Fibroblast of skin of back (primary cell): ENCODE results near the gene ESPN.
"Not testable (repeated sequence)": the region's sequence is repeated elsewhere in the genome, so short reads cannot be mapped to it uniquely, and the experiment has no call there.

Experiments
- DNase-seq: peaks from one replicate; pipeline ENCODE4 v3.0.0-alpha.2; 2013

The ESPN gene

DNA sequence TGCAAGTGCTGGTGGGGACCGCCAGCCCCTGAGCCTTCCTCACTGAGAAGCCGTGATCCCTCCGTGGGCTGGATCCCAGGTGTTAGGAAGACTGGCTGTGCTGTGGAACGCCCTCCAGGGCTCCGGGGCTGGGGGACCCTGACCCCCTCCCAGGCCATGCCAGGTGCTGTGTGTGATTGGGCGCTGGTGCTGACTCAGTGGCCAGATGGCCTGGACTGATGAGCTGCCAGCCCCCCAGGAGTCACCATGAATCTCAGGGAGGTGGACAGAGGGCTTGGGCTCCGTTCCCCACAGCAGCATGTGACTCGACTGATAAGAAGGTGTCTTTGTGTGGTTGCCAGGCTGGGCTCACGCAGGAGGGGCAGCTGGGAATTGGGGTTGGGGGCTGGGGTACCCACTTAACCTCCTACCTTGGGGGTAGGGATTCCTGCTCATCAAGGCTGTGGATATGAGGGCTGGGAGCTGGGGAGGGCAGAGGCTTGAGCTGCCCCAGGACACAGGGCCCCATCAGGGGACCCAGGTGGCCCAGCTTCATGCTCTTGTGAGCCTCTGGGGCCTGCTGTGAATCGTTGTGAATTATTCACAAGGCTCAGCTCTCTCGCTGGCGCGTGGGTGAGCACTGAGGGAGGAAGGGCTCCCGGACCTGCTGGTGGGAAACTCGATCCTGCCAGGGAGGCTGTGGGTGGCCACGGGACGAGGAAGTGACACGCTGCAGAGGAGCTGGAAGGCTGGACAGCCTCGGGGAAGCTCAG, 5.3 kb downstream of the ESPN start:
- not testable (repeated sequence) for DNase-seq

DNA sequence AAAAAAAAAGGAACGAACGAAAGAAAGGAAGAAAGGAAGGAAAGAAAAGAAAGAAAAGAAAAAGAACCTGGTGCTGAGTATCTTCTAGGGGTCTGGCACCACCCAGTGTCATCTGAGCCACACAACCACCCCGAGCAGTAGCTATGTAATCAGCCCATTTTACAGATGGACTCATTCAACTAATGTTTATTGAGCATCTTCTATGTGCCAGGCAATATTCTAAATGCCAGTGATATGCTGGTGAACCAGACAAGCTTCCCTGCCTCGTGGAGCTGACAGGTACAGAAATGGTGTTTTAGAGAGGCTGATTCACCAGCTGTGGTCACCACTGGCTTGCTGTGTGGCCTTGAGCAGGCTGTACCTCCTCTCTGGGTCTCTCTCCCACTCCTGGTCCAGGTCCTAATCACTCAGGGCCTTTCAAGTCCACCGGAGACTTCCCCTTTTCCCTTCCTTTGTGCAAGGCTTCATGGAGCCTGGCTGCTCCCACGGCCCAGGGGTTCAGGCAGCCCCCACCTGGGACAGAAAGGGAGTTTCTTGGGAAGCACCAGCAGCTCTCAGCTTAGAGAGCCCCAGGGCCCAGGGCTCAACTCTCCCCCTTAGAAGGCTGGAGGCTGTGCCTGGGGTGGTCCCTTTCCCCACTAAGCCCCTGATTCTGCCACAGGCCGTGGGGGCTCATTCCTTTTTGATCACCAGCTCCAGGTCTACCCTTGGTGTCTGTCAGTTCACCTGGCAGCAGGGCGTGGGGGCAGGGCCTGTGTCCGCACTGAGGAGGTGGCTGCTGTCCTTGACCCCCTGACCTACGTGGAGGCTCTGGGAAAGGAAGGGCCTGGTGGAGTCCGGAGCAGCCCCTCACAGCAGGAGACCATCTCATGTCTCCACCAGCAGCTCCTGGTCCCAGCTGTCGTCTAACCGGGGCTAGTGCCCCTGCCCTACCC, 7.3 kb downstream of the ESPN start:
- not testable (repeated sequence) for DNase-seq

DNA sequence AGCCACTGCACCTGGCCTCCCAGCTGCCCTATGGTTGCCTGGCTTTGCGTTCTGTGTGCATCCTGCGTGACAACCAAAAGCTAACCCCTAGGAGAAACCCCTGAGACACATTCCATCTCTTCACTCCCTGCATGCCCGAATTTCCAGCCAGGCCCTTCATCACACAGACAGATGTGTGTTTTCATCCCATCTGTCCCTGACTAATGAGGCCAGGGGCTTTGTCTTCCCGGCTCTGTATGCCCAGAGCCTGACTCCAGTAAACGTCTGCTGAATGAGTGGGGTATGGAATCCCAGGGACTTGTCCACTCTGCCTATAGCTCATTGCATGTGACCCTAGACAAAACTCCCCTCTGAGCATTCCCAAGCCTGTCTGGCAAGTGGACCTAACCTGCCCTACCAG, 9.6 kb downstream of the ESPN start:
- DNase-seq, result no peak

DNA sequence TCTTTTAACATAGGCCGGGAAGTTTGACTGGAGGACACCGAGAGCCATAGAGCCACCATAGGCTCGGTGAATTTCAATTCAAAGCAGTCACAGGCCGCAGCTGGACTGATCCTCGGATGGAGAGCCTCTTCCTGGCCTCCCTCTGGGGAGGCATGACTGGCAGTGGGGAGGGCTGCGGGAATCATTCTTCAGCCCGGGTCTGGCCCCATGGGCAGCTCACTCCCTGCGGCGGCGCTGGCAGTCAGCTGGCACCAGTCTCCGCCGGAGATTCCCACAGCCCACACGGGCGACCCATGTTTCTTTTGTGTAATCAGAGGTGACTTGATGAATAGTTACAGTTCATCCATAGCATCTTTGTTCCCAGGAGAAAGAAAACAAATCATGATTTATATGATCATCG, 10.6 kb downstream of the ESPN start:
- no peak for DNase-seq

DNA sequence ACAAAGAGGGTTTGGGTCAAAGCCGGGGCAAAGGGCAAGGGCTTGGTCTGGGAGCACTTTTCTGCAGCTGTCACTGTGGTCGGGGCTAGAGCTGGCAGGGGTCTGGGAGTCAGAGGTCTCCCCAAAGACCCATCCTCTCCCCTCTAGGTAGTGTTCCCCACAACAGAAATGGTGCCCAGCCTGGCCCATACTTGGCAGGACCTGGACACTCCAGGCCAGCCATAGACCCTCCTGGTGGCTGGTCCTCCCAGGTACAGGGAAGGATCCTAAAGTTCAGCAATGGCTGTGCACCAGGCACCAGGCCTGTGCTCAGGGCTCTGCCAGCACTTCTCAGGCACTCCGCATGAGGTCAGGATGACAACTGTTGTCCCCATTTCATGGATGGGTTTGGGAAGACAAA, 11.0 kb downstream of the ESPN start:
- no peak for DNase-seq

DNA sequence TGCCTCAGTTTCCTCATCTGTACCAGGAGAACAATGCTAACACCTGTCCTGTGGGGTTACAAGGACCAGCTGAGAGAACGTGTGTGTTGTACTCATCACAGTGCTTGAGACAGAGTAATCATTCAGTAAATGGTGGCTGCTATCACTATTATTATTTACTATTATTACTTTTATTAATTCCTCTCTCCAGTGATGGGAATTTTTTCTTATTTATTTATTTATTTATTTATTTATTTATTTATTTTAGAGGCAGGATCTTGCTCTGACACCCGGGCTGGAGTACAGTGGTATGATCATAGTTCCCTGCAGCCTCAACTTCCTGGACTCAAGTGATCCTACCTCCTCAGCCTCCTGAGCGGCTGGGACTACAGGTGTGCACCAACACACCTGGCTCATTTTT, 11.7 kb downstream of the ESPN start:
- DNase-seq, result not testable (repeated sequence)

DNA sequence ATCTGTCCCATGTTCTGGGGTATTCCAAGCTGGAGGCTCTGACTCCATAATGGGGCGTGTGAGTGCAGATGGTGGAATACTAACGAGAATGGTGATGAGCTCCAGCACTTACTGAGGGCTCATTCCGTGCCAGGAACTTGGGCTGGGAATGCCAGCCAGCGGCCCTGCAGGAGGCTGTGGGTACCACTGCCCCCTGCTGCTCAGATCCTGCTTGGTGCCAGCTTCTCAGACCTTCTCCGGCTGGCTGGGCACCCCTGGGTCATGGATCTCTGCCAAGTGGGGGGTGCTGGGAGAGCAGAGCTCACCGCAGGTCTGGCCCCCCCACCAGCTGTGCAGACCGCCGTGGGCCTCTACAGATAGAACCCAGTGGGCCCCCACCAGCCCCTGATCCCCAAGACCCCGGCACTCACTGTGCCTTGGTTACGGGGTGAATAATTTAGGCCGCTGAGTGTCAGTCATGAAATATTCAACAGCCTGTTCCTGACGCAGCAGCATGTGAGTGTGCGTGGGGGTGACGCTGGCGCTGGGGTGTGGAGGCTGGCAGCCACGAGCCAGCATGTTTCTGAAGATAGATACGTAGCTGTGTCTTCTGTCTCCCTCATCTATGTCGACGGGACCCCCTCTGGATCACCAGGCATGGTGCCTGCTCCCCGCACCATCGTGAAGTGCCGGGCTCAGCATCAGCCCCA, 12.6 kb downstream of the ESPN start:
- not testable (repeated sequence) for DNase-seq

DNA sequence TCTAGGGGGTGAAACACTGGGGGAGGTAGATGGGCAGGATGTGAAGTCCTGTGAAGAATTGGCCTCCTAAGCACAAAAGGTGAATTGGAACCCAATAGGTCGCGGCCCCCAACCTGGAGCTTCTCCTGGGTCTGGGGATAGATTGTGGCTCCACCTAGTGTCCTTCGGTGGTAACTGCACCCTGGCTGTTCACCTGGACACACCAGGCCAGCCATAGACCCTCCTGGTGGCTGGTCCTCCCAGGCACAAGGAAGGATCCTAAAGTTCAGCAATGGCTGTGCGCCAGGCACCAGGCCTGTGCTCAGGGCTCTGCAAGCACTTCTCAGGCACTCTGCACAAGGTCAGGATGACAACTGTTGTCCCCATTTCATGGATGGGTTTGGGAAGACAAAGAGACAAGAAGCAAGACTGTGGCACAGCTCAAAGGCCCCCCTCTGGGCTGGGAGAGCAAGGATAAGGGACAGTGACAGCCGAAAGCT, 13.5 kb downstream of the ESPN start:
- peak; percentile 36 for DNase-seq

DNA sequence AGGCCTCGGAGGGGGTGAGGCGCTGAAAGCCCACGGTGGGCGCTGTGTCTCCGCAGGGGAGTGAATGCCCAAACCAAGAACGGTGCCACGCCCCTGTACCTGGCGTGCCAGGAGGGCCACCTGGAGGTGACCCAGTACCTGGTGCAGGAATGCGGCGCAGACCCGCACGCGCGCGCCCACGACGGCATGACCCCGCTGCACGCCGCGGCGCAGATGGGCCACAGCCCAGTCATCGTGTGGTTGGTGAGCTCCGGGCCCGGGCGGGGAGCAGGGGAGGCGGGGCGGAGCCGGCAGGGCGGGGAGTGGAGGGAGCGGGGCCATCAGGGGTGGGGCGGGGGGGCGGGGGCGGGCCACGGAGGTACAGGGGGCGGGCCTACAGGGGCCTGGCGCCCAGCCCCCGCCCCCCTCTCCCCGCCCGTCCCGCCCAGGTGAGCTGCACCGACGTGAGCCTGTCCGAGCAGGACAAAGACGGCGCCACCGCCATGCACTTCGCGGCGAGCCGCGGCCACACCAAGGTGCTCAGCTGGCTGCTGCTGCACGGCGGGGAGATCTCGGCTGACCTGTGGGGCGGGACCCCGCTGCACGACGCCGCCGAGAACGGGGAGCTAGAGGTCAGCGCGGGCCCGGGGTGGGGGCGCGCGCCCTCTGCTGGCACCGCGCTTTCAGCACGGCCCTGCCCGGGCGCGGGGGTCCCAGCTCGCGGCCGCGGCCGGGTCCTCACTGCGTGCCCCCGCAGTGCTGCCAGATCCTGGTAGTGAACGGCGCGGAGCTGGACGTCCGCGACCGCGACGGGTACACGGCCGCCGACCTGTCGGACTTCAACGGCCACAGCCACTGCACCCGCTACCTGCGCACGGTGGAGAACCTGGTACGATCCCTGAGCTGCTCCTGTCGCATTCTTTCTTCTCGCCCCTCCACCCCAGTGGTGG, 15.9 kb downstream of the ESPN start:
- DNase-seq, result peak; percentile 52

DNA sequence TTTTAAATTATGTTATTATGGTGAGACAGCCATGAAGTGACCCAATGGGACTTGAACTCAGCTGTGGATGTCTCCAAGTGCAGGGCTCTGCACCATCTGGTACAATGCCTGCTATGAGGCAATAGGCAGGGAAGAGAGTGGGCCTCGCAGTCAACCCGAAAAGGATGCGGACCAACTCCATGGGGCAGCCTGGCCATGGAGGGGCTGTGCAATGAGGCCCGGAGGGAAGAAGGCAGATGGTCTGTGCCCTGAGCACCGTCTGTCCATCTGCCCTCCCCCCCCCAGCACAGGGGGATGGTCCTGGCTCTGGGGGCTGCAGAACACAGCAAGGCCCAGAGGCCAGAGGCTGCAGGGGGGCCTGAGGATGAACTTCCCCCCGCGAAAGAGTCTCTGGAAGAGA, 17.0 kb downstream of the ESPN start:
- no peak for DNase-seq

DNA sequence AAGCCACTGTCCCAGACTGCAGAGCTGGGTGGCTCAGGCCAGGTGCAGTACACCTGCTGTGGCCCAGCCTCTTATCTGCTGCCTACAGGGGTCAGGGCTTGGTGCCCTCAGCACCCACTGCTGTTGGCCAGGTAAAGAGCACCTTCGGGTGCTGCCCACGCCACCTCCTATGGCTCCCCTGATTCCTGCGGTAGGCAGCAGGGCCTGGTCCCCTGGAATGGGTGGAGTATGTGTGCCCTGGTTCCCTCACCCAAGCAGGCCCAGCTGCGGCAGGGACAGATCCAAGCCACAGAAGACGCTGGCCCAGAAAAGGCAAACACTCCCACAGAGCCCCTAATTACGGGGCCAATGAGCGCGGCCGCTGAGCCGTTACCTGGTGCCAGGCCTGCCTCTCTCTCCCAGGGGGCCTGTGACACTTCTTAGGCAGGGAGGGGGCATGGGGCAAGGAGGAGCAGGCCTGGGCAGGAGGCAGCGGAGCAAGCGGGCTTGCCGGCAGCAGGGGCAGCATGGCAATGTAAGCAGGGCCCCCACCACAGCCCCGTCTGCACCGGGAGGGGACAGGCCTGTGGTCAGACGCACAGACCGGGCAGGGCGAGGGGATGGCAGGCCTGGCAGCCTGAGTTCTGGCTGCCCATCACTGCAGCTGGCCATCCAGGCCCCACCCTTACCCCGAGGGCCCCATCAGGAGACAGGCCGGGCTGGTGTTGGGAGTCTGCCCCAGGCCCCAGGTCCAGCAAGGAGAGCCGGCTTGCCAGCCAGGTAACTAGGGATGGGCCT, 19.0 kb downstream of the ESPN start:
- no peak for DNase-seq

DNA sequence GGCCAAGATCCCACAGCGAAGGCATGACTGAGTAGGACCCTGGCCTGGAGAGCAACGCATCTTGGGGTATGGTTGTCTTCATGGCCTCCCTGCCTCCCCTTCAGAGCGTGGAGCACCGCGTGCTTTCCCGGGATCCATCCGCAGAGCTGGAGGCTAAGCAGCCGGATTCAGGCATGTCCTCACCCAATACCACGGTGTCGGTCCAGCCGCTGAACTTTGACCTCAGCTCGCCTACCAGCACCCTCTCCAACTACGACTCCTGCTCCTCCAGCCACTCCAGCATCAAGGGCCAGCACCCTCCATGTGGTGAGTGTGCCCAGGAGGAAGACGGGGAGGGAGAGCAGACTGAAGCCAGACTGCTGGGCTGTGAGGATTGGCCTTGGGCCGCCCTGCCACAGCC, 19.8 kb downstream of the ESPN start:
- DNase-seq, result no peak

DNA sequence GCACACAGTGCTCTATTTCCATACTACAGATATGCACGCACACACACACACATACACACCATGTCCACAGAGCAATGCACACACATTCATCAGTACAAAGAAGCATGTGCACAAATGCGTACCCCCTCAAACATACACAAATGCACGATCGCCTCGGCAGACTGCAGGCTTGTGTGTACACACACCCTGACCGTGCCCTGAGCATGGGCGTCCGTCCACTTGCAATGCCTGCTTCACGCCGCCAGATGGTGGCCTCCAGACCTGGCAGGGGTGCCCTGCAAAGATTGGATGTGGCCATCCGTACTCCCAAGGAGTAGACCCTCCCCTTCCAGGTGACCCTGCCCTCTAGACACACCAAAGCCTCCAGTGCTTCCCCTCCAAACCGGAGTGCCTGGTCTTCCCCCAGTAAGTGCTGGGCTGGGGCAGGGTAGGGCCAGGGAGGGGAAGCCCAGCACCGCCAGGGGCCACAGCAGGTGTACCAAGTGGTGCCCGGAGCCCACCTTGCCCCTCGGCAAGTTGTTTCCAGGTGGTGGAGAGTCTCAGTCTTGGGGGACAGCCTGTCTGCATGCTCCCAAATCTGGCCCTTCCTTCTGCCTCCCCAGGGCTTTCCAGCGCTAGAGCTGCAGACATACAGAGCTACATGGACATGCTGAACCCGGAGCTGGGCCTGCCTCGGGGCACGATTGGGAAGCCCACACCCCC, 20.6 kb downstream of the ESPN start:
- peak; percentile 29 for DNase-seq

DNA sequence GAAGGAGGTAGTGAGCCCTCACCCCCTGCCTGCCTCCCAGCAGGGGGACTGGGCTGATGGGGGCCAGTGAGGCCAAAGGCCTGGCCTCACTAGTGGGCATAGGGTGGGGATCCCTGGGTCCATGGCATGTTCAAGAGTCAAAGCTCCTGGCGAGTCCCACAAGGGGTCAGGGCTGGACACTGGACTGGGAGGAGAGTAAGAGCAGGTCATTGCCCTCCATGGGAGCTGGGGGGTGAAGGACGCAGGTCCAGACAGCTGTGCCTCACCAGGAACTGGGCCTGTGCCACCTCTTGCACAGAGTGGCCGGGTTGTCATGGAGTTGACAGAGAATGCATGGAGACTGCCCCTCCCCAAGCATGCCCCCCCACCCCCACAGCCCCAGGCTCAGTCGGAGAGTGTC, 21.4 kb downstream of the ESPN start:
- DNase-seq, result not testable (repeated sequence)

DNA sequence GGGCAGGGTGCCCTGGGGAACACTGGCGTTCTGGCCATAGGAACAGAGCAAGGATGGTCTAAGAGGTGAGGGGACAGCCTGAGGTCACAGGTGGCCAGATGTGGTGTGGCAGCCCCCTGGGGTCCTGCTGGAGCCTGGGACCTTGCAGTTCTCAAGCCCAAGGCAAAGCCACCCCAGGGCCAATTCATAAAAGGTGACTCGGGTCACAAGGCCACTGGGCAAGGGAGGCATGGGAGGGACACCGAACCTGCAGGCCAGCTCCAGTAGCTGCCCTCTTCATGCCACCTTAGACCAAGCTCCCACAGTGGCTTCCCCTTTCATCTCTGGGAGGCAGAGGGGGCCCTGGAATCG, 22.1 kb downstream of the ESPN start:
- no peak for DNase-seq

DNA sequence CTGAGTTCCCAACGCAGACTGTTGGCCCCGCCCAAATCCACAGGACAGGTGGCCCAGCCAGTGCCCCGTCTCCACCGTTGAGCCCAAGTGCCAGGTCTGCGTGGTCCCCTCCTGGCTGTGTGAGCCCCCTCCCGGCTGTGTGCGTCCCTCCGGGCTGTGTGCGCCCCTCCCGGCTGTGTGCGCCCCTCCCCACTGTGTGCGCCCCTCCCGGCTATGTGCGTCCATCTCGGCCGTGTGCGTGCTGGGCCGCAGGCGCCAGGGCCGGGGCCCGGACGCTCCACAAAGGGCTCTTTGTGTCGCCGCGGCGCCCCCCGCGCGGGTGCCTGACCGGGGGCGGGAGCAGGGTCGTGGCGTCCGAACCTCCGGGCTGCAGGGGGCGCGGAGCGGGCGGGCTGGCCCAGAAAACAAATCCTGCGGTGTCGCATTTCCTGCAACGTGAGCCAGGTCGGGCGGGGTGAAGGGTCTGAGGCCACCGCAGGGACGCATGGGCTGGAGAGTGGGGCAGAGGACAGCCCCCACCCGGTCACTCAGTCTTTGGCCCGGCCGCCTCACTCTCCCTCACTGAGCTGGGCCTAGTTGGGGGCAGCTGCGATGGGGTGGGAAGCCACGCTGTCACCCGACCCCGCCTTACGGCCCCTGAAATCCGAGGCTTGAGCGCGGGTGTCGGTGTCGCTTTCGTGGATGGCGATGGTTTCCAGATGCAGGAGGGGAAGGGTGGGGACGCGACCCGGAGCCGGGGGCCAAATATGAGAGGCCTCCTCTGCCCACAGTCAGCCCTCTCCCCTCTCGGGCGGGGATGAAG, 22.6 kb downstream of the ESPN start:
- no peak for DNase-seq

DNA sequence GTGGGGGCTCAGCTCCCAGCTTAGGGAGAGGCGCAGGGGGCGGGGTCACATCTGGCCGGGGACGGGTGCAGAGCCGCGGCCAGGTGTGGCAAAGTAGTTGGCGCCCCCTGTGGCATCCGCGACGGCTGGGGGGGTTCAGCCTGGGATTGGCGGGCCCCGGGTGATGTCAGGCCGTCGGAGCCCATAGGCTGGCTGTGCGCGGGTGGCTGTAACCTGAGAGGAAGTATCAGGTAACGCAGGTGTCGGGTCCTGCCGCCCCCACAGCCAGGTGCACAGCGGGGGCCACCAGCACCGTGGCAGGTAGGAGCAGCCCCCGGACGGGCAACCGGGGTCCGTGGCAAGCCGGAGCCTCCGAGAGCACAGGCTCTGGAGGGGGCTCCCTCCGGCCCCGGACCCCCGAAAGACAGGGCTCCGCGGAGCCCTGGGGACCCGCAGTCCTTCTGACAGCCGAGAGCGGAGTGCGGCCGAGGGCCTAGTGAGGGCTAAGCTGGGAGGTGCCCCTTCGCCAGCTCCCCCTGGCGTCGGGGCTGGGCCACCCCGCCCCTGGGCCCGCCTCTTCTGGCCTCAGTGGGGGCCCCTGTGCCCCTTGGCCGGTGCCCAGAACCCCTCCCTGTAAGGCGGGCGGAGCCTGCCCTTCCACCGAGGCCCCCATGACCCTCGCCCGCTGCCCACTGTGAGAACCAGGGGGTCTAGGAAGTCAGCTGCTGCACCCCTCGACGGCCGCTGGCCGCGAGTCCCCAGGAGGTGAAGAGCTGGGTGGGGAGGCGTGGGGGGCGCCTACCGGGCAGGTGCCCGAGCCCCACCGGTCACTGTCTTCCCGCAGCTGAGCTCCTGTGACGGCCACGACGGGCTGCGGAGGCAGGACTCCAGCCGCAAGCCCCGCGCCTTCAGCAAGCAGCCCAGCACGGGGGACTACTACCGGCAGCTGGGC, 23.5 kb downstream of the ESPN start:
- DNase-seq, result no peak
